Fibroblast of mammary gland (primary cell): ENCODE data around the gene KRTAP10-4.
"Not testable (repeated sequence)": the region's sequence is repeated elsewhere in the genome, so short reads cannot be mapped to it uniquely, and the experiment has no call there.

Experiments
- DNase-seq: peaks from one replicate; pipeline ENCODE4 v3.0.0-alpha.2; 2010; ENCODE audit warnings: low read depth
- H3K4me3 ChIP-seq: 2 replicates; pipeline ENCODE4 v1.5.1; 2011; ENCODE audit warnings: low read depth, mild to moderate bottlenecking, low read length, moderate library complexity; ENCODE audit not compliant: control insufficient read depth
- TF ChIP-seq, protein P1 (sequence below): conservative IDR thresholded peaks from 2 replicates; pipeline ENCODE4 v1.5.1; 2011; ENCODE audit warnings: low read depth, low read length, inconsistent platforms; ENCODE audit not compliant: control insufficient read depth, insufficient read depth

KRTAP10-4 gene

DNA sequence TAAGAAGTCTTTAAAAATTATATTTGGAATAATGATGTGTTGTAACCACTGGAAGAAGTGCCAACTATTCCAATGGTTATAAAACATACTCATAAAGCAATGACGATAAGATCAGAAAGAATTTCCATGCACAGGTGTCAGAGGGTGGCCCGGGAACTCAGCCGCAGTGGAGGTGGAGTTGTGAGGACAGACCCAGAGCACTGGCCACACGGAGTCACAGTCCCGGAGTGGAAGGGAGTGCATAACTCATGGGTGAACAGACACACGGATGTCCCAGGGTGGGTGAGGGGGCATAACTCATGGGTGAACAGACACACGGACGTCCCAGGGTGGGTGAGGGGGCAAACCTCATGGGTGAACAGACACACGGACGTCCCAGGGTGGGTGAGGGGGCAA is 2.5 kb downstream of the KRTAP10-4 start:
- no peak for DNase-seq
- TF ChIP-seq, protein P1, sequence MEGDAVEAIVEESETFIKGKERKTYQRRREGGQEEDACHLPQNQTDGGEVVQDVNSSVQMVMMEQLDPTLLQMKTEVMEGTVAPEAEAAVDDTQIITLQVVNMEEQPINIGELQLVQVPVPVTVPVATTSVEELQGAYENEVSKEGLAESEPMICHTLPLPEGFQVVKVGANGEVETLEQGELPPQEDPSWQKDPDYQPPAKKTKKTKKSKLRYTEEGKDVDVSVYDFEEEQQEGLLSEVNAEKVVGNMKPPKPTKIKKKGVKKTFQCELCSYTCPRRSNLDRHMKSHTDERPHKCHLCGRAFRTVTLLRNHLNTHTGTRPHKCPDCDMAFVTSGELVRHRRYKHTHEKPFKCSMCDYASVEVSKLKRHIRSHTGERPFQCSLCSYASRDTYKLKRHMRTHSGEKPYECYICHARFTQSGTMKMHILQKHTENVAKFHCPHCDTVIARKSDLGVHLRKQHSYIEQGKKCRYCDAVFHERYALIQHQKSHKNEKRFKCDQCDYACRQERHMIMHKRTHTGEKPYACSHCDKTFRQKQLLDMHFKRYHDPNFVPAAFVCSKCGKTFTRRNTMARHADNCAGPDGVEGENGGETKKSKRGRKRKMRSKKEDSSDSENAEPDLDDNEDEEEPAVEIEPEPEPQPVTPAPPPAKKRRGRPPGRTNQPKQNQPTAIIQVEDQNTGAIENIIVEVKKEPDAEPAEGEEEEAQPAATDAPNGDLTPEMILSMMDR: no peak

DNA sequence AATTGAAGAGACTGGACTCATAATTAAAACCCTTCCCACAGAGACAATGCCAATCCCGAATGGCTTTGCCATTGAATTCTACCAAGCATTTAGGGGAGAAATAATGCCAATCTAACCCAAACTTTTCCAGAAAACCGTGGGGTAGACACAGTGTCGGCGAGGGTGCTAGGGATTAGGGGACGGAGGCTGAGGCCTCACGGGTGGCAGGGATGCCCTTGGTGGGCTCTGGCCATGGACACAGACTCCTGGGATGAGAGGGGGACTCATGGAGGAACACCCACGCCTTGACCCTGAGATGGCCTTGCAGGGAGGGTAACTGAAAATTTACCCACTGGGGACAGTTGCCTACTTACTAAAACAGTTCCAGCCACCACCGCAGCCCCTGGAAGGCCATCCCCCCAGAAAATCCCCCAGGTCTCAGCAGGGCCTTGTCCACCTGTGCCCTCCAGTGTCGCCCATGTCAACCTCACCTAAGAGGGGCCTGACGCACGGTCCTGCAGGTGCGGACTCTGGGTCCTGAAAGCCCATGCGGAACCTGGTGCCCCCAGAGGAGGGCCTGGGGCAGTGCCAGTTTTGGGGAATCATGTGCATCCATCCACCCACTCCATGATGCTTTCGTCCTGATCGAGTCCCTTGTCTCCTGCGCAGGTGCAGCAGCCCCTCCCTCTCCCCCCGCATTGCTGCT is 5.0 kb downstream of the KRTAP10-4 start:
- H3K4me3 ChIP-seq: no peak overlapping the region
- TF ChIP-seq, protein P1: no peak
- no peak for DNase-seq

More for the DNA sequence above, 2.5 kb downstream of the KRTAP10-4 start:
- no peak overlapping the region for H3K4me3 ChIP-seq

DNA sequence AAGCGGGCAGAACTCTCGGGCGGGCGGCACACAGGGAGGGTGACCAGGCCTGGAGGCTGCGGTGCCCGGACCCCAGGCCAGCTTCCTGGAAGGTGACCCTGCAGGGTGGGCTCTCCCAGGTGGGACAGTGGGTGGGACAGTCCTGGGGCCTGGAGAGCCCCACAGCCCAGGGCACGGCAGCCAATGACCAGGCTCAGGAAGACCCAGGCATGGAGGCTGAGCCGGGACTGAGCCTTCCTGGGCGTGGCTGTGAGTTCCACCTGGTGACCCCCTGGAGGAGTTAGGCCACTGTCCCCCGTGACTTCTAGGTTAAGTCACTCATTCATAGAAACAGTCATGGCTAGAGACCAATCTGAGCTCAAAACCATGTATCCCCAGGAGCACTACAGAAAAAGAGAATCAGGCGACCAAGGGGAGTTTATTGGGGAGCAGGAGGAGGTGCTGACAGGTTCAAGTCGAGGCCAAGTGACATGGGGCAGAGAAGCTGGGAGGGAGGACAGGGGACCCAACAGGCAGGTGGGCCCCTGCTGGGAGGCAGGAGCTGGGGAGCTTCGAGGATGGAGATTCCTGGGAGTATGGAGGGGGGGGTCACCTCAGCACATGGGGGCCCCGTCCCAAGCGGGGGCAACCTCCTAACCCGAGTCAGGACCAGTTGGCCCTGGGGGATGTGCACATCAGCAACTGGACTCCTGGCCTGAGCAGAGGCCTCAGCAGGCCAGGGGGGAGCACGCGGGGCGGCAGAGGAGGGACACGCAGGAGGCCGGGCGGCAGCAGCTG is 5.7 kb downstream of the KRTAP10-4 start:
- DNase-seq: no peak
- no peak overlapping the region for H3K4me3 ChIP-seq
- TF ChIP-seq, protein P1: no peak

DNA sequence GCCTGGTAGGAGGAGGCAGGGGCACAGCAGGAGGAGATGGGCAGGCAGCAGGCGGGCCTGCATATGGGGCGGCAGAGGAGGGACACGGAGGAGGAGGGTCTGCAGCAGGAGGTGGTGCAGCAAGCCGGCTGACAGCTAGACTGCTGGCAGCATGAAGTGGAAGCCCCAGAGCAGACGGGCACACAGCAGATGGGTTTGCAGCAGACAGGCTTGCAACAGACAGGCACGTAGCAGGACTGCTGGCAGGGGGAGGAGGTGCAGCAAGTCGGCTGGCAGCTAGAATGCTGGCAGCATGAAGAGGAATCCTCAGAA is 6.3 kb downstream of the KRTAP10-4 start:
- H3K4me3 ChIP-seq: no peak overlapping the region
- TF ChIP-seq, protein P1: no peak
- DNase-seq: no peak

DNA sequence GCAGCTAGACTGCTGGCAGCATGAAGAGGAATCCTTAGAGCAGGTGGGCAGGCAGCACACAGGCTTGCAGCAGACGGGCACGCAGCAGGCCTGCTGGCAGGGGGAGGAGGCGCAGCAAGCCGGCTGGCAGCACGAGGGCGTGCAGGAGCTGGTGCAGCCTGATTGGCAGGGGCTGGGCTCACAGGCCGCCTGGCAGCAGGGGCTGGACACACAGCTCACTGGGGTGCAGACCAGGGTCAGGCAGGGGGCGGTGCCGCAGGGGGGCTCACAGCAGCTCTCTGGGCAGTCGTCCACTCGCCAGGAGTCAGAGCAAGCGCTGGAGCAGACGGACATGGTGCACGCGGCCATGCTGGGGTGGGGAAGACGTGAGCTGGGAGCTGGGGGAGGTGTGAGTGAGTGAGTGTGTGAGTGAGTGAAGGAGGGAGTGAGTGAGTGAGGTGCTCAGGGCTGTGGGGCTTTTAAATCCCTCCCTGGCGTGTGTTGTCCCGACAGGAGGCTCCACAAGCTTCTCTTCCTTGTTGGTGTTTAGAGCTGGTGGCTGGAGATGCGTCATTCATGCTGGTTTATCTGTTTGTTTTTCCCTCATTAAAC is 6.8 kb downstream of the KRTAP10-4 start, which contains the start of gene KRTAP10-5:
Gene KRTAP10-5, minus strand, starts transcription at position 374 of the 591 bp plus-strand sequence. Its CDS starts 26 bp downstream, at position 348.
- H3K4me3 ChIP-seq, DNase-seq: not testable (repeated sequence)

DNA sequence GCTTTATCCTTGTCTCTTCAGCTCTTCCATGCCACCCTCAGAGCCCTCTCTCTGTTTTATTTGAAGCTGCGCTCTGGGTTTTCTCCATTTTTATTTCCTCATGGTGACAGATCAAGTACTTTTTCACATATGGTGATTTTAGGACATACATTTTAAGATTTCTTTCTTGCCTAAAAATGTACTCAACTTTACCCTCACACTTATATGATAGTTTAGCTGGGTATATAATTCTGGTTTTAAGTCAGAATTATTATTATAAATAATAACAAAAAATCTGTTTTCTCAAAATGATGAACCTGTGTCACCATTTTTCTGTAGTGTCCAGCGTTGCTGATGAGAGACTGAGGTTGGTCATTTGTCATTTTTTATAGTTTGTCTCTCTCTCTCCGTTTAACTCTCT is 7.6 kb downstream of the KRTAP10-4 start:
- TF ChIP-seq, protein P1: no peak
- H3K4me3 ChIP-seq: no peak overlapping the region
- no peak for DNase-seq

DNA sequence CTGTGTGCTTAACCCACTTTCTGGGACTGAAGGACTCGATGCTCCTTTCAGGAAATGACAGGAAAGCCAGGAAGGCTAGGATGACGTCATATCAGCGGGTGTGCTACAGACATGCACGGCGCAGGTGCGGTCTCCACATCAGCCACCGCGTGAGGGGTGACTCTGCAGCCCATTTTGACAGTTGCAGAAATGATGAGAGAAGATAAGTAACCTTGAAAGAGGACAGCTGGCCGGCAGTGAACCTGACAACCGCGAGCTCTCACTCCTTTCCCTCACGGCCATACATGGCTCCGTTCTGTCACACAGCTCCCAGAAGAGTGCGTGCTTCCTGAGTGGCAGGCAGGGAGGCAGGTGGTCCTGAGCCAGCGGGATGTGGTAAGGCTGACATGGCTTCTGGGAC is 8.5 kb downstream of the KRTAP10-4 start:
- TF ChIP-seq, protein P1: no peak
- no peak for DNase-seq
- H3K4me3 ChIP-seq: no peak overlapping the region
